NCI-H226 (cell line): ENCODE data around the gene RALGPS1.

Experiments used
- DNase-seq: peaks from one replicate; pipeline ENCODE4 v3.0.0-alpha.2; 2015

Gene RALGPS1

GRCh38 chr9:127194881-127195713 lies 280.5 kb downstream of the RALGPS1 start:
- DNase-seq = peak; percentile 72

- no peak for DNase-seq
Measured at GRCh38 chr9:127195976-127196825, 281.6 kb downstream of the RALGPS1 start.

GRCh38 chr9:127196826-127197145 lies 282.2 kb downstream of the RALGPS1 start:
- DNase-seq = no peak

GRCh38 chr9:127197186-127197860 lies 282.7 kb downstream of the RALGPS1 start:
- no peak for DNase-seq

GRCh38 chr9:127197861-127198430 lies 283.4 kb downstream of the RALGPS1 start:
- no peak for DNase-seq

GRCh38 chr9:127198587-127198986 lies 284.0 kb downstream of the RALGPS1 start:
- DNase-seq = no peak

- peak; percentile 58 for DNase-seq
Measured at GRCh38 chr9:127199001-127199791, 284.6 kb downstream of the RALGPS1 start.

GRCh38 chr9:127200106-127200862 lies 285.7 kb downstream of the RALGPS1 start:
- DNase-seq = no peak

GRCh38 chr9:127201071-127201541 lies 286.5 kb downstream of the RALGPS1 start:
- no peak for DNase-seq

GRCh38 chr9:127201731-127202130 lies 287.1 kb downstream of the RALGPS1 start:
- no peak for DNase-seq

- DNase-seq = no peak
Measured at GRCh38 chr9:127202461-127203169, 288.0 kb downstream of the RALGPS1 start.

GRCh38 chr9:127203681-127204327 lies 289.2 kb downstream of the RALGPS1 start:
- DNase-seq = no peak

- DNase-seq = no peak
Measured at GRCh38 chr9:127204771-127205470, 290.3 kb downstream of the RALGPS1 start.

GRCh38 chr9:127205952-127206351 lies 291.4 kb downstream of the RALGPS1 start:
- no peak for DNase-seq

GRCh38 chr9:127206666-127207065 lies 292.1 kb downstream of the RALGPS1 start:
- DNase-seq = no peak

GRCh38 chr9:127207734-127208410 lies 293.3 kb downstream of the RALGPS1 start:
- no peak for DNase-seq

GRCh38 chr9:127208416-127208815 lies 293.8 kb downstream of the RALGPS1 start:
- DNase-seq = no peak

GRCh38 chr9:127209220-127209619 lies 294.6 kb downstream of the RALGPS1 start:
- peak; percentile 24 for DNase-seq
